ENCODE measurements around the gene FYCO1. TPM values are rescaled to one million over a fixed set of nuclear protein-coding genes. Genes with fewer than 3 reads are reported as not detected.

Gene FYCO1
- total and polyA plus RNA-seq, 7 donors = 14.0 to 129 (median 68.3) TPM

- DNase-seq (no peak), ATAC-seq (no peak)
- Histone ChIP-seq H3K36me3 (ENCODE audit: insufficient read depth in 1 of 2, low read depth in 1 of 2) (no peaks in the 10 kb centered on the region), H3K9me3 (no peaks in the 10 kb centered on the region), H3K4me1 (peaks cover 86% of the 10 kb centered on the region), H3K27ac (peak overlapping the region; percentile 99), H3K27me3 (ENCODE audit: insufficient read depth in 3 of 3, low read length in 2 of 3) (no peaks in the 10 kb centered on the region), H3K4me3 (no peak overlapping the region)
- intact Hi-C loops (cut with DNase I) = no loop called here
- no peak for TF ChIP-seq CTCF (IDR thresholded peaks at IDR 0.05)
- 32 to 55% (median 43%) methylated on average over 6 of the region's 6 CpGs for WGBS, 3 donors
Measured at GRCh38 chr3:45991341-45991740, 4.3 kb downstream of the FYCO1 start.

- ATAC-seq (no peak), DNase-seq (no peak)
- 36 to 83% (median 48%) methylated on average over 3 of the region's 3 CpGs for WGBS, 3 donors
- H3K27me3 ChIP-seq (ENCODE audit: insufficient read depth in 3 of 3, low read length in 2 of 3) = no peaks in the 10 kb centered on the region
- H3K27ac ChIP-seq = peak overlapping the region; percentile 99
- peaks cover 92% of the 10 kb centered on the region for H3K4me1 ChIP-seq
- no peaks in the 10 kb centered on the region for H3K36me3 ChIP-seq (ENCODE audit: insufficient read depth in 1 of 2, low read depth in 1 of 2)
- intact Hi-C loops (cut with DNase I) = no loop called here
- no peak overlapping the region for H3K4me3 ChIP-seq
- no peaks in the 10 kb centered on the region for H3K9me3 ChIP-seq
- TF ChIP-seq CTCF (IDR thresholded peaks at IDR 0.05) = no peak
Measured at GRCh38 chr3:45990181-45990580, 5.4 kb downstream of the FYCO1 start.

GRCh38 chr3:45988804-45989203 lies 6.8 kb downstream of the FYCO1 start:
- no peaks in the 10 kb centered on the region for H3K27me3 ChIP-seq (ENCODE audit: insufficient read depth in 3 of 3, low read length in 2 of 3)
- H3K9me3 ChIP-seq = no peaks in the 10 kb centered on the region
- ATAC-seq = peak in 2 of 4 donors; percentile 19 to 21
- no peak for DNase-seq
- WGBS, 3 donors = 54 to 68% (median 56%) methylated on average over 2 of the region's 2 CpGs
- no peak for TF ChIP-seq CTCF (IDR thresholded peaks at IDR 0.05)
- H3K36me3 ChIP-seq (ENCODE audit: insufficient read depth in 1 of 2, low read depth in 1 of 2) = peaks cover 0 to 4% of the 10 kb centered on the region in 2 donors
- H3K4me3 ChIP-seq = peak overlapping the region; percentile 17
- peak overlapping the region; percentile 99 for H3K27ac ChIP-seq
- intact Hi-C loops (cut with DNase I) = no loop called here
- peaks cover 98% of the 10 kb centered on the region for H3K4me1 ChIP-seq

- H3K9me3 ChIP-seq = no peaks in the 10 kb centered on the region
- no peak overlapping the region for H3K4me3 ChIP-seq
- no peak for ATAC-seq
- DNase-seq = no peak
- intact Hi-C loops (cut with DNase I) = no loop called here
- 27 to 55% (median 37%) methylated on average over 4 of the region's 4 CpGs for WGBS, 3 donors
- H3K27ac ChIP-seq = peak overlapping the region; percentile 99
- H3K36me3 ChIP-seq (ENCODE audit: insufficient read depth in 1 of 2, low read depth in 1 of 2) = peaks cover 3 to 9% of the 10 kb centered on the region in 2 donors
- peaks cover 98% of the 10 kb centered on the region for H3K4me1 ChIP-seq
- no peaks in the 10 kb centered on the region for H3K27me3 ChIP-seq (ENCODE audit: insufficient read depth in 3 of 3, low read length in 2 of 3)
- no peak for TF ChIP-seq CTCF (IDR thresholded peaks at IDR 0.05)
Measured at GRCh38 chr3:45988362-45988761, 7.3 kb downstream of the FYCO1 start.

Measured in psoas muscle (tissue), 8 donors.